NCI-H2196 treated with DMSO at 0.1 percent for 48 hours (cell line): ENCODE results near the gene PSMB10.

Experiments used
- DNase-seq: peaks from one replicate; lab custom pipeline; 2025; ENCODE audit not compliant: unreplicated experiment; lab: John Stamatoyannopoulos, UW

Gene PSMB10

DNA sequence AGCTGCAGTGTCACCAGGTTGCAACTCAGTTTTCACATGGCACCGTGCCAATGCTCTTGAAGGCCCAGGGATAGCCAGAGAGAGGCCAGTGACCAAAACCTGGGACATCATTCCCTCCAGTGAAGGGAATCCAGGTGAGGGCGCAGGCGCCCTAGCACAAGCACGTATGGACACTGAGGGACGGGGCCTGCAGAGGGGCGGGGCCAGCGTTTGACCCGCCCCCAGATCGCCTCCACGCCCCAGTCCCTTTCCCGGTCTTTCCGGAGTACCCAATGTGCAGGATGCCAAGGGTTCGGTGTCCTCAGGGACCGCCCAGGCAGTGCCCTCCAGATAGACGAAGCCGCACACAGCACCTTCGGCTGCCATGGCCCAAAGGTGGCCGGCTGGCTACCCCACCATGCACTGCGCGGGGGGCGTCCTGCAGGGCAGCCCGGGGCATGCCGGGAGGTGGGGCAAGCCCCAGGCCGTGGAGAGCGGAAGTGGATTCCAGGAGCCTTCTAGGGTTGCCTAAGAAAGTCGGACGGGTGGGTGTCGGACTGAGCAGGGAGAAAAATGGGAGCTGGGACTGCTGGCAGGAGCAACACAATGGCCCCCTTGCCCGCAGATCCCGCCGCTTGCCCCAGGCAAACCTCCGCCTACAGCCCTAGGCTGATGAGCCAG, 27.1 kb upstream of the PSMB10 start:
- DNase-seq, result no peak

DNA sequence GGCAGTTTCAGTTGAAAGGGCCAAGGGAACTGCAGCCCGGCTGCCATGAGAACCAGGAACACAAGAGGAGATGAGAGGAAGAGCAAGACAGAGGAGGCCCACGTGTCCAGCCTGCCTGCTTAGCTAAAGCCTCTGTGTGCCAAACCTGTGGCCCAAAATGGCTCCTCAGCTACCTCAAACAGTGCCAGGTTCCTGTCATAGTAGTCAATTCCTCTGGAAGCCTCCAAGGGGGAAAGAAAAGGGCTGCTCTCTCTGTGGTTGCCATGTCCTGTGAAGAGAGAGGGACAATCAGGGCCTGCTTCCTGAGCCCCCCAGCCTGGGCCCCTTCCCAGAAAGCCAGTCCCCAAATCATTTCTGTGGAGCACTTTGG, 26.6 kb upstream of the PSMB10 start:
- no peak for DNase-seq

DNA sequence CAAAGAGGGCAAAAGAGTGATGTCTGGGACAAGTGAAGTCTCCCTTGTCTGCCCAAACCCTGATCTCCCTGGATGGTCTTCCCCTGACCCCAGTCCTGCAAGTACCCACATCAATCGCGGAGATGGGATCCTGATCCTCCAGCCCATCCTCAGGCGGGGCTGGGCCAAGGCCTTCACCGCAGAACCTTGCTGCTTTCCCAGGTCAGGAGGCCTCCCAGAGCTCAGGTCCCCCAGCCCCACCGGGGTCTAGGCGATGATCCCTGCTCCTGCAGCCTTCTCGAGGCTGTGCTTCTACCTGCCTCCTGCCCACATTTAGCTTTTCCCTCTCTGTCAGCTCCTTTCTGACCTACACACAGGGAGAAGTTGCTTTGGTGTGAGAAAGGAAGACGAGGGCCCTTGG, 25.5 kb upstream of the PSMB10 start:
- no peak for DNase-seq

DNA sequence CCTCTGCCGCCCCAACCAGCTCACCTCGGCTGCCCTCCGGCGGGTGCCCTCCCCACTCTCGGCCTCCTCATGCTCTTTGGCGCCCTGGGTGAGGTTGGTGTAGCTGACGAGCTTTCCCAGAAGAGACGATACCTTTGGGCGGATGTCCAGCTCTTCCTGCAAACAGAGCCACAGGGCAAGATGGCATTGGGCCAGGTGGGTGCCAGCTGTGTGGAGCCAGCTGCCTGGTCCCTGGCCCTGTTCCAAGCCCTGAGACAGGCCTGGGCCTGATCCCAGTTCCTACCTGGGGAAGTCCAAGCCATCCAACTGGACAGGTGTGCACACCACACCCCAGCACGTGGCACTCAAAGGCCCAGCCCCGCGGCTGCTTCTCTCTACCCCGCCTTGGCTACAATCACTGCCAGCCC, 24.9 kb upstream of the PSMB10 start:
- DNase-seq, result peak; percentile 89

DNA sequence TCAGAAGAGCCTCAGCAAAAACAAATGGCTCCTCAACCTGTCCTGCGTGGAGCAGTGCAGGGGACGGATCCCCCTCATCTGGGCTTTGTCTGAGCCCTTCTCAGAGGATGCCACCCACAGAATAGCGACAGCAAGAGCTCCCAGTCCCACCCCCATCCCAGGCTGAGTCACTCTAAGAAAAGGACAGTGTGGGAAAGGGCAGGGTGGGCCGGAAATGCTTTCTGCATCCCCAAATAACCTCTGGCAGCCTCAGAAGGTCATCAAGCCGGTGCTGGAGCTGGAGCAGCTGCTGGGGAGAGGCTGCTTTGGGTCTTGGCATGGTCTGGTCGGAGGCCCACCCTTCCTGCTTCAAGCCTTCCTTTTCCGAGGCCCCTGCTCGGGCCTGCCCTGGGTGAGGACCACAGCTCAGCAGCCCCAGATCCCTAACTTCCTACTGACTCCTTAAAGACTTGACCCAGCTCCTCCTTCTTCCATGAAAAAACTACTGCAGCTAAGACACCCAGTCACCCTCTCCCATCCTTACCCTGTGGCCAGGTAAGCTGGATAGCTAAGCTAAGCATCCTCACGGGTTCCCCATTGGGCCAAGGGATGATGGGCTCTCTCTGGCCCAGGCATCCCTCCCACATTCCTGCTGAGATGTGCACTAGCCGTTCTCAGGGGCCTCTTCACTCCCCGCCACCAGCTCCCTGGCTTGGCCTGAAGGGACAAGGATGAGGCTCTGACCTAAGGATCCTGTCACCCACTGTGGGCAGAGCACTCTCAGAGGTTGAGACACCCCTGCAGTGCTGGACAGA, 23.1 kb upstream of the PSMB10 start:
- no peak for DNase-seq

DNA sequence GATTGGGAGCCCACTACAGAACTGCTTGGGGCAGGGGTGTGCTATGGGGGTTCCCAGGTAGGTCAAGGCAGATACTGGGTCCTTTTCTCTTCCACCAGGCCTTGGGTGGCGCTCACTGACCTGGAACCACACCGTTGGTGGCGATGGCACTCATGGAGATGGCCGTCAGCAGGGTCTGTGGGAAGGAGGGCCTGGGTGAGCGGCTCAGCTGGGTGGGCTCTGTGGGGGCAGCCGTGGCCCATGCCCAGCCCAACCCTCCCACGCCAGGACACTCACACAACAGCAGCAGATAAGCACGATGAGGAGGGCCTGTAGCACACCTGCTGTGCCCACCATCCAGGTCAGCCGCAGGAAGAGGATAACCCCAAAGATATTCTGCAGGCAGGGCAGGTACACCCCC, 21.0 kb upstream of the PSMB10 start:
- no peak for DNase-seq

DNA sequence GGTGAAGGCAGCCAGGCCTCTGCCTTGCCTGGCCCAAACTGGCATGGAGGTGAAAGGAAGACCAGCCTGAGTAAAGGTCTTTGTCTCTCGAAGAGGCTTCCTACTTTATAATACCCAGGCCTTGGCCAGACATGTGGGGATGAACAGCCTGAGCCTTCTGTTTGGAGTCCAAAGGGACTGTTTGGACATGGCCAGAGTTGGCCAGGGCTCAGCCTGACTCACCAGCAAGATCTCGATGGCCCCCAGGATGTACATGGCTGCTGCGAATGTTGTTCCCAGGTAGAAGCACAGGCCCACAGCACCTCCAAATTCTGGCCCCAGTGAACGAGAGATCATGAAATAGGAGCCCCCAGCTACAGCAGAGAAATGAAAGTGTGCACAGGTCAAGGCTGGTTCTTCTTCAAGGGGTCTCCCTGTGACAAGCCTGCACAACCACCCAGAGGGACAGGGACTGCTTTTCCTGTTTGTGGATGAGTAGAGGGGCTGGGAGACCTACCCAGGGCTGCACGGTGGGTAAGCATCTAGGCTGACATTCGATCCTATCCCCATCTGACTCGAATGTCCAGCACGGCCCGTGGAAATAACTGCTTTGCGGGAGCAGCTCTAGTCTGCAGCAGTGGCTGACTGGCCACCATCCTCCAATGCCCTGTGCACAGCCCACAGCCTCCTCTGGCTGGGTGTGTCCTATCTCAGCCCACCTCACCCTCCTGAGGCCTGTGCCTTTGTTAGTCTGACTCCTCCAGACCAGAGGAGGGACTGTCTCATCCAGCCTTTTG, 18.0 kb upstream of the PSMB10 start:
- no peak for DNase-seq

DNA sequence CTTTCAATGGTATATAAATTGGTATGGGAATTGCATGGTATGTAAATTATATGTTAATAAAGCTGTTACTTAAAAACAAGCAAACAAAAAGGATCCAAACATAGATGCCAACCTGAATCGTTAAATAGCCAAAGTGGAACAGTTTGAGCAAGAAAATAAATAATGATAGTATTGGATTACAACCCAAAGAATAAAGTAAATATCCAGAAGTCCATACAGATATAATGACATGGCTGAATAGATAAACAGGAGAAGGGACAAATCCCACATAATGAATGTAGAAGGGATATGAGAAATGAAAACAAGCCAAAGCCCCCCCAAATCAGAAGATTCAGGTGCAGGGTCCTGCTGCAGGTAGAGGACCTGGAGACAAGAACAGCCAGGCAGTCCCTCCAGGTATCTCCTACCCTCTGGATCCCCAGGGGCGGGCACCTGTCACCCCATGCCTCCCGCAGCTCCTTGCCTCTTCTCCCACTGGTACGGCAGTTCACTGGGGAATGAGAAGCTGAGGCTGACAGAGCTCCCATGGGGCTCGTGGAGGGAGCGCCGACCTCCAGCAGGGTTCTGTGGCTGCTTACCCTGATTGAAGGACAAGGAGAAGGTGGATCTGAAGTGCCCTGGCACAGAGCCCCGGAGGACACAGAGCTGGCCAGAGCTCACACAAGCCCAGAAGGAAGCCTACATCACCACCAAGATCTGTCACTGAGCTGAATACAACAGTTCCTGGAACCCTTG, 17.2 kb upstream of the PSMB10 start:
- no peak for DNase-seq

DNA sequence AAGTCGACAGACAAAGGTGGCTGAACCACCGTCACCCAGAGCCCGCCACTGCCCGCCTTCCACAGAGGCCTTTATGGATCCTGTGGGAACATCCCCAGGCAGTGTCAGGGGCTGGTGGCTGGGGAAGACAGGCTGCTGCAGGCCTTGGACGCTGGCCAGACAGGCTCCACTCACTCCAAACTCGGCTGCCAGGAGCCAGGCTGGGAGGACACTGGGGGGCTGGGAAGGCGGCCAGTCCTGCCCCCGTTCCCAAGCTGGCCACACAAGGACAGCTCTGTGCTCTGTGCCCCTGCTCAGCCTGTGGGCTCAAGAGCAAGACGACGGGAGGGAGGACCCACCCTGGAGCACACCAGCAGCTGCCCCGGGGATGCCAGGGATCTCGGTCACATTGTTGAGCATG, 14.8 kb upstream of the PSMB10 start:
- DNase-seq, result no peak

DNA sequence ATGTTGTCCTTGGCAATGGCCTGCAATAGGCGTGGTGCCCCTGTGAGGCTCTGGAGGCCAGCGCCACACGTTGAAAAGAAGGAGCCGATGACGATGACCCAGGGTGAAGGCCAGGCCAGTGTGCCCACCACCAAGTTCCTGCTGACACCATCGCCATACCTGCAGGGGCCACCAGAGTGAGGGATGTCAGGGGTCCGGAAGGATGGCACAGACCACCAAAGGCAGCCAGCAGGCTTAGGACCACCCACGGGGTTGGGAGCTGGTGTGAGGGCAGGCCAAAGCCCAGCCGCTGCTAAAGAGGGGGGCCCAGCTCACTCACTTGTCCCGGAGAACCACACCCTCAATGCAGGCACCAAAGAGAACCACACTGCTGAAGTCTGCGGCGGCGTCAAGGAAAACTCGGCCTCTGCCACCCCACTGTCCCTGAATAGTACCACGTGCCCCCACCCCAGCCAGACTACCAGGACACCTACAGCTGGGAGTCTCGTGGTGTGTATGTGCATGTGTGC, 13.7 kb upstream of the PSMB10 start:
- DNase-seq, result no peak

DNA sequence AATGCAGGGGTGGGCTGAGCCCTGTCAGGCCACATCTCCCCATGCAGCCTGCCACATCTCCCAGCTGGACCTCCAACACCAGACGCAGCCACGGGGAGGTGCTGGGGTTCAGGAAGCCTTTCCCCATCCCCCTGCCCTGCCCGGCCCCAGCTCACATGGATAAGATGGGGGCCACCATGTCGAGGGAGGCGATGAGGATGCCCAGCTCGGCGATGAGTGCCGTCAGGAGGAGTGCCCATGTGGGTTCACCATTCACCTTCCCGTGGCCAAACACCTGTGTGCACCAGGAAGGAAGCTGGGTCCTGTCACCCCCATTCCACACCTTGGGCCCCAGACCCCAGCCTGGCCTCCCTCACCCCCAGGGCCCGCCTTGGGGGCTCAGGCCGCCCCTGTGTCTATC, 13.0 kb upstream of the PSMB10 start:
- DNase-seq, result no peak

DNA sequence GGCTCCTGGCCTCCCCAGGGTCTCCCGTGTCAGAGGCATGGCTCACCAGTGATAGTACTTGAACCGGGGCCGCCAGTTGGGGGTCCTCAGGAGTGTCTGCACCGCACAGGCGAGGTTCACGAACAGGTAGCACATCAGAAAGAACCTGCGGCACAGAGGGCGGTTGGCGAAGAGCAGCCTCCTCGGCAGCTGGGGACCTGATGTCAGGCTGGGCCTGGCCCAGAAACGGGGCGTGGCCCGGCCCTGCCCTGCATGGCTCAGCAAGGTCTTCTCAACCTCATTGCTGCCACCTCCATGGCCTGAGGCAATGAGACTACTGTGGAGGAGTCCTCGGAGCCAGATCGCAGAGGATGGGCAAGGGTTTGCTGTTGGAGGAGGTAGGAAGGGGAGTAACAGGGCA, 11.4 kb upstream of the PSMB10 start:
- DNase-seq, result no peak

DNA sequence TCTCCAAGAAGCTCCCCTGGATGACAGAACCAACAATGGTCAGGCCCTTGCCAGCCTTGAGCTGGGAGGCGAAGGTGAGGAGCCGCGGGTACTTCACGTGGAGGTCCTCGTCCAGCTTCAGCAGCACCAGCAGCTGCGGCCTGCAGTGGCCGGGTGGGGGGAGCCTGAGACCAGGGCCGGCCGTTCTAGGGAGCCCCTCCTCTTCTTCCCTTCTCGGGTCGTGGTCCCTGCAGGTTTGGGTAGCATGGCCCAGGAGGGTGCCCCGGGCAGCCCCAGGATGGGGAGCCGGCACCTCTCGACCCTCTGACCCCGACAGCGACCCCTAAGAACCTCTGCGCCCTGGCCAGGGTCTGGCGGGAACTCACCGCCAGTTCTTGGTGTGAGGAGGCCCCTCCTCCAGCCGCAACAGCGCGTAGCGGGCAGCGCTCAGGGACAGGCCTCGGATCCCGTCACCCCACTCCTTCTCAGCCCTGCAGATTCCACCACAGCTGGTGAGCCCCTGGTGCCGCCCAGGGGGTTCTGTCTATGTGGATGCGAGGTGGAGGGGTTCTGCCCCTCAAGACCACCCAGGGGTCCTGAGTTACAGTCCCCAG, 10.4 kb upstream of the PSMB10 start:
- DNase-seq, result no peak

DNA sequence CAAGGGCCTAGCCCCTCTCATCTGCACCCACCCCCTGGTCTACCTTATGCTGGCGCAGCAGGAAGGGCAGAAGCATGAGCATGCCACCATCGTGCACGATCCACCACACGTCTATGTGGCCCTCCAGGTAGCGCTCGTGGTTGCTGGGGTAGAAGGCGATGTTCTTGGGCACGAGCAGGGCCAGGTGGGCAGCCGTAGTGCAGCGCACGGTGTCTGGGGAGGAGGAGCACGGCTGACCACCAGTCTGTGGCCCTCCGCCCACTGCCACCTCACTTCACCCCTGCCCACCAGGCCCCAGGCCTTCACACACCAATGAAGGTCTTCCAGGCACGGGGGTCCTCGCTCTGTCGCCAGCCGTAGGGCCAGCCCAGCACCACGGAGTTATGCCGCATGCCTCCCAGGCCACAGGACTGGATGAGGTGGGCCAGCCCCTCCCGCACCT, 9.5 kb upstream of the PSMB10 start:
- no peak for DNase-seq

DNA sequence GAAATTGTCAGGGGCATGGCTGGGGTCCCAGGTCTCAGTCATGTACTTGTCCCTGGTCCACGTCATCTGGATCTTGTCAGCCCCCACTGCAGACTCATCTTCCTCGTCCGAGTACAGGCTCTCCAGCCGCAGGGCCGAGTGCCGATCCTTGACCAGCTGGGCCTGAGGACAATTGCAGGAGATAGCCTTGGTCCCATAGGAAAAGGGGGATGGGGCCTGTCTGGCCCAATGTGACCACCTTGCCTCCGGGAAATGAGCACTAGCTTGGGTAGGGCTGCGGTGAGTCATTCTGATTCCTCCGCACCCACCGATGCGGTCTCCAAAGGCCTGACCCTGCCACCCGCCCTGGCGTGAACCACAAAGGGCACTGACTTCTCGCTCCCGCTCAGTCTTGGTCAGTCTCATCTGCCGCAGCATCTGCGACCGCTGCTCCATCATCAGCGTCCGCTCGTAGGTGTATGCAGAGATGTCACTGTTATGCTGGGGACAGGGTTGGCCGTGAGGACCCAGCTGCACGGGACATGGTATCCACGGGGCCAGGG, 8.8 kb upstream of the PSMB10 start:
- no peak for DNase-seq

DNA sequence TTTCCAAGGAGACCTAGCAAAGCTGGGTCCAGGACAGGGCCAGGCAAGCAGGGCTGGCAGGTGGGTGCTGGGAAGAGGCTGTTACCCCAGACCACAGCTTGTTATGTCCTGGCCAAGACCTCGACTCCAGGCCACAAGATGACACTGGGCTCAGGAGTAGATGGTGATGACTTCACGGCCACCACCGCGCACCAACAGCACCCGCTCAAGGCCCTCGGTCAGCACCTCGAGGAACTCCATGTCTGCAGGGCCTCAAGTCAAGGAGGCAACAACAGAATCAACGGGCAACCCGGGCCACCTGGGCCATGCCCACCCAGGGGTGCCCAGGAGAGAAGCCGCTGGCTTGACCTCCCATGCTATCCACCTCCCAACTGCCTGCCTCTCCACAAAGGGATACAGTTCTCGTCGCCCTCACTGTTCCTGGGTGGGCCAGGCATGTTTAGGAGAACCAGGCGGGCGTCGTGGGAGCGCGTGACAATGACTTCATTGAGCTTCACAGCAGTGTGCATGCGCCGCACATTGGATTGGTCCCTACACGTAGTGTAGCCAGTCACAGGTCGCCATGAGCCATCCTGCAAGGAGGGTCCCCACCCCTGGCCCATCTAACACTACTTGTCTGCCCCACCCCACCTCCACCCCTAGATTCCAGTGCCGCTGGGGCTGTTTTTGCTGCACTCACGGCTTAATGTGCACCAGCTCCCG, 8.2 kb upstream of the PSMB10 start:
- no peak for DNase-seq

DNA sequence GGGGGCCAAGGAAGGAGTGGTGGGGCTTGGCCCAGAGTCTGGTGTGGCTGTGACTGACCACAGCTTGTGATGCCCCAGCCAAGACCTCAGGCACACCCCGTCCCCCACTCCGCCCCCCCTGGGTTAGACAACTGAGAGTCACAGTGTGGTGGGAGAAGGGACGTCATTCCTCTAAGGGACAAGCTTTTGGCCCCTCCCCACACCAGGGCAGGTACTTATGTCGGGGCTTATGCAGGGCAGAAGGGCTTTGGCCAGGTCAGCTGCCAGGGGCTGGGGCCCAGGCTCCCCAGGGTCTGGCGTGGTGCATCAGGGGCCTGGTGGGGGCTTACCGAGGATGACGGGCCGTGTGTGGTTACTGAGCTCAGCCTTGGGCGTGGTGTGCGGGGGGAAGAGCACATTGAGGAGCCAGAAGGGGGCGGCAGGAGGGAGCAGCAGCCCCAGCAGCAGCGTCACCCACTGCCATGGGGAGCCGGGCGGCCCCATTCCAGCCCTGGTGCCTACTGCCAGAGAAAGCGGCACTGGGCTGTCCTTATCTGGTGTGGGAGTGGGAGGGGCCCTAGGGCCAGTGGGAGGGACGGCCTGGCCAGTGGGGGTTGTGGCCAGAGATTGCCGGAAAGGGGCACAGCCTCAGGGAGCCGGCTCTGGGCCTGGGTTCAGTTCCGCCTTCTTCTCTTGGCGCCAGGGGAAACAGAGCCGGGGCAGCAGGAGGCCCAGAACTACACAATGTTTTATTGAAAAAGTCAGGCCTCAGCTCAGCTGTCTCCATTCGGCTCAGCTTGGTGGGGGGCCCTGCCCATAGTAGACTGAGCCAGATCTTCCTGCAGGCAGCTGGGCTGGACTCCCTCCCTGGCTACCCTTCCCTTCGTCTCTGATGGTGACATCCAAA, 7.2 kb upstream of the PSMB10 start, which contains the start of gene LCAT:
Gene LCAT (minus strand): TSS at position 502 of the 886 bp plus-strand sequence. CDS start 19 bp downstream, at position 483.
- no peak for DNase-seq

DNA sequence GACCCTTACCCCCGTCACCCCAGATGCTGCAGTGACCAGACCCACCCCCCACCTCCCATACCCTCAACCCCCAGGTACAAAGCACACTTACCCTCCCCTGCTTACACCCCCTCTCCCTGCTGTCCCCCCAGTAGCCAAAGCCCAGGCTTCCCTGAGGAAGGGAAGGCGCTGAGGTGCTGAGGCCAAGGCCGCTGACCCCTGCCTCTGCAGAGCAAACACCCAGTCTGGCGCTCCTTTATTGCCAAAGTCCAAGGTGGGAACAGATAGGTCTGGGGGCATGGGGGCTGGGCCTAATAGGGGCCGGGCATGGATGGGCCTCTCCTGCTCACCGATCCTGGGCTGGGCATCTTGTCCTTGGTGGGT, 6.6 kb upstream of the PSMB10 start:
- no peak for DNase-seq
